A549 treated with Hydrocortisone at 1 μM for 4 hours (cell line): ENCODE data around the gene GIGYF1. TPM values are rescaled to one million over a fixed set of nuclear protein-coding genes. Genes with fewer than 3 reads are reported as not detected.

Experiments
- total RNA-seq: library from RNA; stranded (reverse); fragments of 200-300 nt; extraction: Qiagen RNA extraction; gene quantifications from 5 replicates; pipeline ENCODE4 v1.2.3, GENCODE V29; 2022

Gene GIGYF1
- total RNA-seq = 14.9 to 18.4 TPM (median 16.5 TPM) in 5 replicates

DNA sequence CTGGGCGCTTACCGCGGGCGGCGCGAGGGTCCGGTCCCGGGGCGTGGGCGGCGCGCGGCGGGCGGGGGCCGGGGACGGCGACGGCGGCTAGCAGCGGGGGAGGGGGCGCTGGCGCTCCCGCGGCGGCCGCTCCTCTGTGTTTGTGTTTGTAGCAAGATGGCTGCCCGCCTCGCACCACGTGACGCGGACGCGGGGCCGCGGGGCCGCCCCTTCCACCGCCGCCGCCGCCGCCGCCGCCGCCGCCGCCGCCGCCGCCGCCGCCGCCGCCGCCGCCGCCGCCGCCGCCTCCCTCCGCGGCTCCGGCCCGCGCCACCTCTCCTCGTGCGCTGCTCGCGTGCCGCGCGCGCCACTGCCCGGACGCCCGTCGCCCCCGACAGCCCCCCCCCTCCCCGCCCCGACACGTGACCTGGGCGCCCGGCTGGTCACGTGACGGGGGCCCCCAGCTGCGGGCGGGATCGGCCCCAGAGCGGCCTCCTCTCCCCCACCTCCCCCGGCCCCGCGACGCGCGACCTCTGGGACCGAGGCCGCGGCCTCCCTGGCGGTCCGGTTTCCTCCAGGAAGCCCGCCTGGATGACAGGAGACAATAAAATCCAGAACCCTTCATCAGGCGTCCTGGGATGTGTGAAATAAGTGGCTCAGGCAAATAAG is at the start of gene GIGYF1:
Gene GIGYF1 (minus strand): TSS at position 153 of the 648 bp plus-strand sequence. CDS start 6,012 bp downstream, outside the sequence.

GRCh38 chr7:100720279-100720670 is 26.2 kb upstream of the GIGYF1 start, which contains the start of gene EPO:
TSS of gene EPO (plus strand) at chr7:100720468. CDS start at chr7:100720981, 513 bp downstream.

DNA sequence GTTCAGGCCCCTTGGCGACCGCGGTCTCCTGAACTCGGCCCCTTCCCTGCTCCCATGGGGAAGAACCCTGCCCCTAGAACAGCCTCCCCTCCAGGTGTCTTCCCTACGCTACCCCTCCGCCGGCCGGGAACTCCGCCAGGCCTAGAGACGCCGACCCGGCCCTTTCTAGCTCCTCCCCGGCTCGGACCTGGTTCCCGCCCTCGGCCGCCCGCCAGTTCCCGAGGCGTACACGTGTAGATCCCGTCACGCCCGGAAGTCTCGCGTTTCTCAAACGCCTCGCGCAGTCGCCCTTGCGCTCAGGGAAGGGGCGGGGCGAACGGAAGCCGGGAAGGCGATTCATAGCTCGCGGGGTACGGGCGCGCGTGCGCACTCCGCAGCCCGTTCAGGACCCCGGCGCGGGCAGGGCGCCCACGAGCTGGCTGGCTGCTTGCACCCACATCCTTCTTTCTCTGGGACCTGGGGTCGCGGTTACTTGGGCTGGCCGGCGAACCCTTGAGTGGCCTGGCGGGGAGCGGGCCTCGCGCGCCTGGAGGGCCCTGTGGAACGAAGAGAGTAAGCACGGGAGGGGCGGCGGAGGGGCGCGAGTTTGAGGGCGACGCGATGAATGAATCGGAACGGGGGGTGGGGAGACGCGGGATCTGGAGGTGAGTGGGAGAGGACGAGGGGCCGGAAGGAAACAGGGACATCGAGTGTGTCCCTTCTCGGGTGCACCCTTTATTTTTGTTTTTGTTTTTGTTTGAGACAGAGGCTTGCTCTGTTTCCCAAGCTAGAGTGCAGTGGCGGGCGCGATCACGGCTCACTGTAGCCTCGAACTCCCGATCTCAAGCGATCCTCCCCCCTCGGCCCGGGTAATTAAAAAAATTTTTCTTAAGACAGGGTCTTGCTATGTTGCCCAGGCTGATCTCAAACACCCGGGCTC is 12.0 kb upstream of the GIGYF1 start, which contains the start of gene POP7:
Gene POP7 (plus strand): TSS at position 369 of the 919 bp plus-strand sequence. CDS start 710 bp downstream, outside the sequence.

GRCh38 chr7:100673302-100673941 is 20.6 kb downstream of the GIGYF1 start, which contains the start of gene GNB2:
TSS of gene GNB2 (plus strand) at chr7:100673740. CDS start at chr7:100676266, 2,526 bp downstream.

DNA sequence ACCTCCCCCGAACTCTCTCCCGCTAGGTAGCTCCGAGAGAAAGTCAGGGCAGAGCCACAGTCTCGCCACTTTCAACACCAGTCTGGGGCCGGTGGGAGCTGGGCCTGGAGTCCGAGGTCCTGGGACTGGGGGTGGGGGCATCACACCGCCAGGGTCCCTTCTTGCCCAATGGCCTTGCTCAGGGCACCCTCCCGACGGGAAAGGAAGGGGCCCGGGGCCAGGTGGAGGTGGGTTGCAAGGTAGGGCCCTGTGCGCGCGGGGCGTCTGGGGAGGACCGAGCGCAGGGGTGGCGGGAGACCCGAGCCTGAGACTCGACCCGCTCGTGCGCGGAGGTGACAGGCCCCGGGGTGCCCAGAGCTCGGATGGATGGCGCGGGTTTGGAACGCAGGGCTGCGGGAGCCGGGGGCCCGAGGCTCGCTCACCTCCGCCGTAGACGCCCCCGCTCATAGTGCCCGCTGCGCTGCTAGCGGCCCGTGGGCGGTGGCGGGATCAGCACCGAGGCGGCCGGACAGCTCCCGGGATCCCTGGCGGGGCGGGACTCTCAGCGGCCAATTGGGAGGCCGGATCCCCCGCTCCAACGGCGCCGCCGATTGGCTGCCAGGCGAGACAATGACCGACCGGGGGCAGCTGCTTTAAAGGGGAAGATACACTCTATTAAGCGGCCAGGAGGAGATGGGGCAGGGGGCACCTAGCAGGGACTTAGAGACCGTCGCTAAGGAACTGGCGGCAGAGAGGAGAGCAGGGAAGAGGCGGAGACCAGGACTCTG is 38.0 kb downstream of the GIGYF1 start, which contains the start of gene ACTL6B:
Gene ACTL6B (minus strand): TSS at position 541 of the 767 bp plus-strand sequence. CDS start 94 bp downstream, at position 447.

GRCh38 chr7:100641463-100641859 is 52.6 kb downstream of the GIGYF1 start, which contains the start of gene TFR2:
TSS of gene TFR2 (minus strand) at chr7:100641552. CDS start at chr7:100641509, 43 bp downstream.

Other genes starting within 250 kb of the GIGYF1 start
- 0.53 to 1.3 TPM (median 0.88 TPM) in 5 replicates for gene SPACDR, start 230.0 kb downstream of the GIGYF1 start, total RNA-seq
- 48.4 to 67.7 TPM (median 57.8 TPM) in 5 replicates for gene TSC22D4, start 215.0 kb downstream of the GIGYF1 start, total RNA-seq
- gene NYAP1, start 210.3 kb downstream of the GIGYF1 start, total RNA-seq = 3.0 to 7.0 TPM (median 5.1 TPM) in 5 replicates
- 35.5 to 50.9 TPM (median 42.3 TPM) in 5 replicates for gene AGFG2, start 155.0 kb downstream of the GIGYF1 start, total RNA-seq
- 0.18 to 0.85 TPM (median 0.21 TPM) in 4 of 5 replicates, not detected in the other for gene SAP25, start 120.3 kb downstream of the GIGYF1 start, total RNA-seq
- gene LRCH4, start 108.1 kb downstream of the GIGYF1 start, total RNA-seq = 14.3 to 17.9 TPM (median 15.6 TPM) in 5 replicates
- gene FBXO24, start 107.9 kb downstream of the GIGYF1 start, total RNA-seq = 0.07 to 0.35 TPM (median 0.28 TPM) in 5 replicates
- gene PCOLCE, start 91.9 kb downstream of the GIGYF1 start, total RNA-seq = 6.7 to 10.9 TPM (median 8.5 TPM) in 5 replicates
- gene MOSPD3, start 81.7 kb downstream of the GIGYF1 start, total RNA-seq = 17.0 to 22.3 TPM (median 19.6 TPM) in 5 replicates
- gene TFR2, start 52.7 kb downstream of the GIGYF1 start, total RNA-seq = 2.0 to 2.4 TPM (median 2.1 TPM) in 5 replicates
- gene ACTL6B, start 37.8 kb downstream of the GIGYF1 start, total RNA-seq = not detected in 5 replicates
- gene GNB2, start 20.5 kb downstream of the GIGYF1 start, total RNA-seq = 194 to 257 TPM (median 243 TPM) in 5 replicates
- 65.5 to 91.5 TPM (median 89.7 TPM) in 5 replicates for gene POP7, start 11.9 kb upstream of the GIGYF1 start, total RNA-seq
- gene EPO, start 26.2 kb upstream of the GIGYF1 start, total RNA-seq = not detected in 5 replicates
- not detected in 5 replicates for gene ZAN, start 39.3 kb upstream of the GIGYF1 start, total RNA-seq
- 38.1 to 45.9 TPM (median 42.2 TPM) in 5 replicates for gene EPHB4, start 133.3 kb upstream of the GIGYF1 start, total RNA-seq
- 14.1 to 16.1 TPM (median 14.7 TPM) in 5 replicates for gene SLC12A9, start 158.5 kb upstream of the GIGYF1 start, total RNA-seq
- gene TRIP6, start 173.1 kb upstream of the GIGYF1 start, total RNA-seq = 43.8 to 55.0 TPM (median 51.5 TPM) in 5 replicates
- gene SRRT, start 180.9 kb upstream of the GIGYF1 start, total RNA-seq = 127 to 136 TPM (median 132 TPM) in 5 replicates
- 3.7 to 6.3 TPM (median 6.0 TPM) in 5 replicates for gene UFSP1, start 195.5 kb upstream of the GIGYF1 start, total RNA-seq
- 2.4 to 3.2 TPM (median 3.0 TPM) in 5 replicates for gene ACHE, start 201.6 kb upstream of the GIGYF1 start, total RNA-seq